ENCODE data around the gene FNDC5. TPM values are rescaled to one million over a fixed set of nuclear protein-coding genes. Genes with fewer than 3 reads are reported as not detected.

The FNDC5 gene
- total and polyA plus RNA-seq, 2 of the 13 experiments (the other 11 are each of a cell fraction or from before 2014, with no cell fraction given) = 1.4 to 3.1 TPM

DNA sequence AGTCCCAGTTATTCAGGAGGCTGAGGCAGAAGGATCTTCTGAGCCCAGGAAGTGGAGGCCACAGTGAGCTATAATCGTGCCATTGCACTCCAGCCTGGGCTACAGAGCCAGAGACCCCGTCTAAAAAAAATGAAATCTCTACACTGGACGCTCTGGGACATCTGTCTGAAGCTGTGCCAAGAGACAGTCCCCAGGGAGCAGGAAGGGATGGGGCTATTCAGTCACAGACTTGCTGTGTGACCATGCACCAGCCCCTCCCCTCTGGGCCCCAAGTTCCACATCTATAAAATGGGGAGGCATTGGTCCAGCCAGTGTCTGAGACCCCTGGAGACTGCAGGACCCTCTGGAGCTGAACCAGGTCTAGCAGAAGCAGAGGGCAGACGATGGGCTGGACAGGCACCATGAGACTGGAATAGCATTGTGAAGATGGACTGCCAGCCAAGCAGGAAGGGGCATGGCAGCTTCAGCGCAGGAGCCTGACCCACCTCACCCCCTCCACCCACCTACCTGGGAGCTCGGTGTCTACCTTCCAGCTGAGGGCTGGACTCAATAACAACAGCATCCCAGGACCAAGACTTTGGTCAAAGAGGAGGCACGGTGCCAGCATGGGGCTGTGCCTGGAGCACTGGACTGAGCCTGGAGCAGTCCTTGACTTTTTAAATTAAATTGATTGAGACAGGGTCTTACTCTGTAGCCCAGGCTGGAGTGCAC lies 29.0 kb upstream of the FNDC5 start (continued):
- TF ChIP-seq SETDB1 (CRISPR knock-in tag; IDR thresholded peaks at IDR 0.05; ENCODE audit: borderline replicate concordance) = no peak
- TF ChIP-seq, protein P1, sequence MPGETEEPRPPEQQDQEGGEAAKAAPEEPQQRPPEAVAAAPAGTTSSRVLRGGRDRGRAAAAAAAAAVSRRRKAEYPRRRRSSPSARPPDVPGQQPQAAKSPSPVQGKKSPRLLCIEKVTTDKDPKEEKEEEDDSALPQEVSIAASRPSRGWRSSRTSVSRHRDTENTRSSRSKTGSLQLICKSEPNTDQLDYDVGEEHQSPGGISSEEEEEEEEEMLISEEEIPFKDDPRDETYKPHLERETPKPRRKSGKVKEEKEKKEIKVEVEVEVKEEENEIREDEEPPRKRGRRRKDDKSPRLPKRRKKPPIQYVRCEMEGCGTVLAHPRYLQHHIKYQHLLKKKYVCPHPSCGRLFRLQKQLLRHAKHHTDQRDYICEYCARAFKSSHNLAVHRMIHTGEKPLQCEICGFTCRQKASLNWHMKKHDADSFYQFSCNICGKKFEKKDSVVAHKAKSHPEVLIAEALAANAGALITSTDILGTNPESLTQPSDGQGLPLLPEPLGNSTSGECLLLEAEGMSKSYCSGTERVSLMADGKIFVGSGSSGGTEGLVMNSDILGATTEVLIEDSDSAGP (CRISPR knock-in tag; IDR thresholded peaks at IDR 0.05; ENCODE audit: borderline replicate concordance) = no peak

DNA sequence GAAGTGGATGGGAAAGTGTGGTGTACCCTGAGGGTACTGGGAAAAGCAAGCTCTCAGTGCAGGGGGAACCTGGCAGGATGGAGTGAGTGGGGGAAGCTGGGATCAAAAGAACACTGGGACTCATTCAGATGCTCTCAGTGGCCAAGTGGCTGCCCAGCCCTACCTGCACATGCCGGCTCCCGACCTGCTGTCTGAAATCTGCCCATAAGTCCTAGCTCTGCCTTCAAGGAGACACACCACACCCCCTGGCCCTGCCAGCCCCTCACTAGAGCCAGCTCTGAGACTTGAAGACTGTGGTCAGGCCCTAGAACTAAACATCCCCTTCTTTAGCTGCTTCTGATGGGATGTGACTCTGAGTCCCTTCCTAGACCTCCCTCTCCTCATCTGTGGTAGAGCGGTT lies 28.2 kb upstream of the FNDC5 start:
- Histone ChIP-seq H3K4me3 (replicated peaks in 1 of 3; ENCODE audit: insufficient read depth in 1 of 3, low read depth in 2 of 3, low read length in 3 of 3) (no peak overlapping the region), H3K9ac (ENCODE audit: insufficient read depth, low read depth, low read length) (no peak overlapping the region), H3K27ac (ENCODE audit: extremely low read length, insufficient read depth, low read length) (no peak overlapping the region), H3K4me2 (ENCODE audit: low read depth, low read length) (no peak overlapping the region), H2AFZ (ENCODE audit: low read length) (no peak overlapping the region), H3K36me3 (replicated peaks in 1 of 2; ENCODE audit: control insufficient read depth in 1 of 2, insufficient read depth in 2 of 2, low read length in 2 of 2) (no peaks in the 10 kb centered on the region), H3K27me3 (ENCODE audit: control insufficient read depth in 1 of 2, insufficient read depth in 2 of 2, low read length in 2 of 2) (peaks cover 13 to 58% of the 10 kb centered on the region in 2 experiments), H3K79me2 (ENCODE audit: insufficient read depth, low read length) (no peaks in the 10 kb centered on the region), H3K9me3 (ENCODE audit: low read length) (no peaks in the 10 kb centered on the region), H3K4me1 (ENCODE audit: insufficient read depth, low read length) (no peaks in the 10 kb centered on the region), H4K20me1 (ENCODE audit: insufficient read depth, low read length) (0 out of 2 replicates have a peak, but pooled peaks cover 2% of the 10 kb centered on the region)
- BruUV-seq (replicated peaks) = no TSS peak
- ChIA-PET POLR2A (no interaction called here), CTCF (ENCODE audit: low intra/inter-chr PET ratio, low total read pairs) (no interaction called here)
- FAIRE-seq (no peak), DNase-seq (ENCODE audit: low spot score) (no peak), ATAC-seq (no peak)
- intact Hi-C loops (cut with micrococcal nuclease; ENCODE audit: unreplicated experiment) = no loop called here
- in situ Hi-C loops (cut with HindIII; ENCODE audit: extremely low pct_ligation_motif_present, low pct_unique_long_range_greater_than_20kb) = no loop called here
- WGBS (ENCODE audit: low lambda C conversion rate) = 62% methylated on average over 2 of the region's 3 CpGs
- TF ChIP-seq RAD51 (IDR thresholded peaks at IDR 0.05; ENCODE audit: borderline replicate concordance) (no peak), HIVEP1 (CRISPR knock-in tag; IDR thresholded peaks at IDR 0.05) (no peak), ZFP36 (IDR thresholded peaks at IDR 0.05; ENCODE audit: borderline replicate concordance, low read depth, low read length, partially characterized antibody) (no peak), IKZF1 (IDR thresholded peaks at IDR 0.05) (no peak), FOSL2 (CRISPR knock-in tag; IDR thresholded peaks at IDR 0.05) (no peak), NPAS2 (CRISPR knock-in tag; IDR thresholded peaks at IDR 0.05; ENCODE audit: borderline replicate concordance) (no peak), SETDB1 (CRISPR knock-in tag; IDR thresholded peaks at IDR 0.05; ENCODE audit: borderline replicate concordance) (no peak), EEA1 (CRISPR knock-in tag; IDR thresholded peaks at IDR 0.05; ENCODE audit: borderline replicate concordance) (no peak), RFX1 (IDR thresholded peaks at IDR 0.05) (no peak), NCOA1 (CRISPR knock-in tag; IDR thresholded peaks at IDR 0.05) (no peak), REPIN1 (CRISPR knock-in tag; IDR thresholded peaks at IDR 0.05; ENCODE audit: borderline replicate concordance, low read depth) (no peak)
- TF ChIP-seq, protein P2, sequence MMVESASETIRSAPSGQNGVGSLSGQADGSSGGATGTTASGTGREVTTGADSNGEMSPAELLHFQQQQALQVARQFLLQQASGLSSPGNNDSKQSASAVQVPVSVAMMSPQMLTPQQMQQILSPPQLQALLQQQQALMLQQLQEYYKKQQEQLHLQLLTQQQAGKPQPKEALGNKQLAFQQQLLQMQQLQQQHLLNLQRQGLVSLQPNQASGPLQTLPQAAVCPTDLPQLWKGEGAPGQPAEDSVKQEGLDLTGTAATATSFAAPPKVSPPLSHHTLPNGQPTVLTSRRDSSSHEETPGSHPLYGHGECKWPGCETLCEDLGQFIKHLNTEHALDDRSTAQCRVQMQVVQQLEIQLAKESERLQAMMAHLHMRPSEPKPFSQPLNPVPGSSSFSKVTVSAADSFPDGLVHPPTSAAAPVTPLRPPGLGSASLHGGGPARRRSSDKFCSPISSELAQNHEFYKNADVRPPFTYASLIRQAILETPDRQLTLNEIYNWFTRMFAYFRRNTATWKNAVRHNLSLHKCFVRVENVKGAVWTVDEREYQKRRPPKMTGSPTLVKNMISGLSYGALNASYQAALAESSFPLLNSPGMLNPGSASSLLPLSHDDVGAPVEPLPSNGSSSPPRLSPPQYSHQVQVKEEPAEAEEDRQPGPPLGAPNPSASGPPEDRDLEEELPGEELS (CRISPR knock-in tag; IDR thresholded peaks at IDR 0.05) = no peak
- TF ChIP-seq, protein P3, sequence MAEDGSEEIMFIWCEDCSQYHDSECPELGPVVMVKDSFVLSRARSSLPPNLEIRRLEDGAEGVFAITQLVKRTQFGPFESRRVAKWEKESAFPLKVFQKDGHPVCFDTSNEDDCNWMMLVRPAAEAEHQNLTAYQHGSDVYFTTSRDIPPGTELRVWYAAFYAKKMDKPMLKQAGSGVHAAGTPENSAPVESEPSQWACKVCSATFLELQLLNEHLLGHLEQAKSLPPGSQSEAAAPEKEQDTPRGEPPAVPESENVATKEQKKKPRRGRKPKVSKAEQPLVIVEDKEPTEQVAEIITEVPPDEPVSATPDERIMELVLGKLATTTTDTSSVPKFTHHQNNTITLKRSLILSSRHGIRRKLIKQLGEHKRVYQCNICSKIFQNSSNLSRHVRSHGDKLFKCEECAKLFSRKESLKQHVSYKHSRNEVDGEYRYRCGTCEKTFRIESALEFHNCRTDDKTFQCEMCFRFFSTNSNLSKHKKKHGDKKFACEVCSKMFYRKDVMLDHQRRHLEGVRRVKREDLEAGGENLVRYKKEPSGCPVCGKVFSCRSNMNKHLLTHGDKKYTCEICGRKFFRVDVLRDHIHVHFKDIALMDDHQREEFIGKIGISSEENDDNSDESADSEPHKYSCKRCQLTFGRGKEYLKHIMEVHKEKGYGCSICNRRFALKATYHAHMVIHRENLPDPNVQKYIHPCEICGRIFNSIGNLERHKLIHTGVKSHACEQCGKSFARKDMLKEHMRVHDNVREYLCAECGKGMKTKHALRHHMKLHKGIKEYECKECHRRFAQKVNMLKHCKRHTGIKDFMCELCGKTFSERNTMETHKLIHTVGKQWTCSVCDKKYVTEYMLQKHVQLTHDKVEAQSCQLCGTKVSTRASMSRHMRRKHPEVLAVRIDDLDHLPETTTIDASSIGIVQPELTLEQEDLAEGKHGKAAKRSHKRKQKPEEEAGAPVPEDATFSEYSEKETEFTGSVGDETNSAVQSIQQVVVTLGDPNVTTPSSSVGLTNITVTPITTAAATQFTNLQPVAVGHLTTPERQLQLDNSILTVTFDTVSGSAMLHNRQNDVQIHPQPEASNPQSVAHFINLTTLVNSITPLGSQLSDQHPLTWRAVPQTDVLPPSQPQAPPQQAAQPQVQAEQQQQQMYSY (CRISPR knock-in tag; IDR thresholded peaks at IDR 0.05) = no peak
